HEK293 (cell line): ENCODE results near the gene AMACR.

Experiments used
- AEBP2 ChIP-seq: fragments of 450-650 bp; formaldehyde crosslinking; IDR thresholded peaks from 2 replicates; pipeline ENCODE4 v1.5.1; 2016; ENCODE audit warnings: missing biosample characterization, missing genetic modification characterization, borderline replicate concordance
- GLIS2 ChIP-seq: fragments of 450-650 bp; formaldehyde crosslinking; IDR thresholded peaks from 2 replicates; pipeline ENCODE4 v1.5.1; 2016; ENCODE audit warnings: missing biosample characterization, missing genetic modification characterization
- HOXA7 ChIP-seq: sonication (generic); formaldehyde crosslinking; IDR thresholded peaks from 2 replicates; pipeline ENCODE4 v1.8.1; 2022; ENCODE audit warnings: missing genetic modification reagents, borderline replicate concordance
- TCF7L2 ChIP-seq: IDR thresholded peaks from 2 replicates; pipeline ENCODE4 v1.6.1; 2011; ENCODE audit warnings: low read depth, mild to moderate bottlenecking, inconsistent platforms, low read length, moderate library complexity, borderline replicate concordance
- ZBTB21 ChIP-seq: fragments of 450-650 bp; formaldehyde crosslinking; IDR thresholded peaks from 2 replicates; pipeline ENCODE4 v1.5.1; 2017; ENCODE audit warnings: missing biosample characterization, missing genetic modification characterization
- ZEB2 ChIP-seq: fragments of 450-650 bp; formaldehyde crosslinking; IDR thresholded peaks from 2 replicates; pipeline ENCODE4 v1.5.1; 2016; ENCODE audit warnings: missing biosample characterization, missing genetic modification characterization
- ZFP41 ChIP-seq: fragments of 450-650 bp; formaldehyde crosslinking; IDR thresholded peaks from 2 replicates; pipeline ENCODE4 v1.5.1; 2016; ENCODE audit warnings: missing biosample characterization, missing genetic modification characterization, borderline replicate concordance
- ZNF114 ChIP-seq: fragments of 450-650 bp; formaldehyde crosslinking; IDR thresholded peaks from 2 replicates; pipeline ENCODE4 v1.5.0; 2017; ENCODE audit warnings: missing biosample characterization, missing genetic modification characterization
- ZNF133 ChIP-seq: fragments of 450-650 bp; formaldehyde crosslinking; IDR thresholded peaks from 2 replicates; pipeline ENCODE4 v1.5.1; 2016; ENCODE audit warnings: missing biosample characterization, missing genetic modification characterization
- ZNF138 ChIP-seq: fragments of 450-650 bp; formaldehyde crosslinking; IDR thresholded peaks from 2 replicates; pipeline ENCODE4 v1.5.1; 2016; ENCODE audit warnings: missing biosample characterization, missing genetic modification characterization, borderline replicate concordance
- ZNF146 ChIP-seq: fragments of 450-650 bp; formaldehyde crosslinking; IDR thresholded peaks from 2 replicates; pipeline ENCODE4 v1.5.1; 2016; ENCODE audit warnings: missing biosample characterization, missing genetic modification characterization
- ZNF169 ChIP-seq: fragments of 450-650 bp; formaldehyde crosslinking; IDR thresholded peaks from 2 replicates; pipeline ENCODE4 v1.5.1; 2016; ENCODE audit warnings: missing biosample characterization, missing genetic modification characterization
- ZNF18 ChIP-seq: fragments of 450-650 bp; formaldehyde crosslinking; IDR thresholded peaks from 2 replicates; pipeline ENCODE4 v1.5.1; 2016; ENCODE audit warnings: missing biosample characterization, missing genetic modification characterization
- ZNF239 ChIP-seq: fragments of 450-650 bp; formaldehyde crosslinking; IDR thresholded peaks from 2 replicates; pipeline ENCODE4 v1.5.1; 2016; ENCODE audit warnings: missing biosample characterization, missing genetic modification characterization
- ZNF280C ChIP-seq: fragments of 450-650 bp; formaldehyde crosslinking; IDR thresholded peaks from 2 replicates; pipeline ENCODE4 v1.5.1; 2016; ENCODE audit warnings: missing biosample characterization, missing genetic modification characterization
- ZNF324 ChIP-seq: fragments of 450-650 bp; formaldehyde crosslinking; IDR thresholded peaks from 2 replicates; pipeline ENCODE4 v1.5.1; 2016; ENCODE audit warnings: missing biosample characterization, missing genetic modification characterization
- ZNF473 ChIP-seq: fragments of 450-650 bp; formaldehyde crosslinking; IDR thresholded peaks from 2 replicates; pipeline ENCODE4 v1.5.1; 2017; ENCODE audit warnings: missing biosample characterization, missing genetic modification characterization
- ZNF518A ChIP-seq: fragments of 450-650 bp; formaldehyde crosslinking; conservative IDR thresholded peaks from 2 replicates; pipeline ENCODE4 v1.5.1; 2016; ENCODE audit warnings: low read depth, missing biosample characterization, missing genetic modification characterization
- ZNF521 ChIP-seq: fragments of 450-650 bp; formaldehyde crosslinking; IDR thresholded peaks from 2 replicates; pipeline ENCODE4 v1.5.1; 2017; ENCODE audit warnings: missing biosample characterization, mild to moderate bottlenecking, missing genetic modification characterization
- ZNF560 ChIP-seq: fragments of 450-650 bp; formaldehyde crosslinking; IDR thresholded peaks from 2 replicates; pipeline ENCODE4 v1.5.1; 2017; ENCODE audit warnings: missing biosample characterization, missing genetic modification characterization, borderline replicate concordance
- ZNF571 ChIP-seq: fragments of 450-650 bp; formaldehyde crosslinking; IDR thresholded peaks from 2 replicates; pipeline ENCODE4 v1.5.0; 2017; ENCODE audit warnings: missing biosample characterization, missing genetic modification characterization
- ZNF580 ChIP-seq: fragments of 450-650 bp; formaldehyde crosslinking; IDR thresholded peaks from 2 replicates; pipeline ENCODE4 v1.5.1; 2016; ENCODE audit warnings: missing biosample characterization, missing genetic modification characterization
- ZNF639 ChIP-seq: fragments of 450-650 bp; formaldehyde crosslinking; IDR thresholded peaks from 2 replicates; pipeline ENCODE4 v1.5.1; 2016; ENCODE audit warnings: missing biosample characterization, missing genetic modification characterization
- ZSCAN23 ChIP-seq: fragments of 450-650 bp; formaldehyde crosslinking; IDR thresholded peaks from 2 replicates; pipeline ENCODE4 v1.5.1; 2016; ENCODE audit warnings: missing biosample characterization, missing genetic modification characterization
- TF ChIP-seq, protein P1 (sequence below): fragments of 450-650 bp; formaldehyde crosslinking; IDR thresholded peaks from 2 replicates; pipeline ENCODE4 v1.5.1; 2016; ENCODE audit warnings: missing biosample characterization, missing genetic modification characterization, low read depth

AMACR gene

DNA sequence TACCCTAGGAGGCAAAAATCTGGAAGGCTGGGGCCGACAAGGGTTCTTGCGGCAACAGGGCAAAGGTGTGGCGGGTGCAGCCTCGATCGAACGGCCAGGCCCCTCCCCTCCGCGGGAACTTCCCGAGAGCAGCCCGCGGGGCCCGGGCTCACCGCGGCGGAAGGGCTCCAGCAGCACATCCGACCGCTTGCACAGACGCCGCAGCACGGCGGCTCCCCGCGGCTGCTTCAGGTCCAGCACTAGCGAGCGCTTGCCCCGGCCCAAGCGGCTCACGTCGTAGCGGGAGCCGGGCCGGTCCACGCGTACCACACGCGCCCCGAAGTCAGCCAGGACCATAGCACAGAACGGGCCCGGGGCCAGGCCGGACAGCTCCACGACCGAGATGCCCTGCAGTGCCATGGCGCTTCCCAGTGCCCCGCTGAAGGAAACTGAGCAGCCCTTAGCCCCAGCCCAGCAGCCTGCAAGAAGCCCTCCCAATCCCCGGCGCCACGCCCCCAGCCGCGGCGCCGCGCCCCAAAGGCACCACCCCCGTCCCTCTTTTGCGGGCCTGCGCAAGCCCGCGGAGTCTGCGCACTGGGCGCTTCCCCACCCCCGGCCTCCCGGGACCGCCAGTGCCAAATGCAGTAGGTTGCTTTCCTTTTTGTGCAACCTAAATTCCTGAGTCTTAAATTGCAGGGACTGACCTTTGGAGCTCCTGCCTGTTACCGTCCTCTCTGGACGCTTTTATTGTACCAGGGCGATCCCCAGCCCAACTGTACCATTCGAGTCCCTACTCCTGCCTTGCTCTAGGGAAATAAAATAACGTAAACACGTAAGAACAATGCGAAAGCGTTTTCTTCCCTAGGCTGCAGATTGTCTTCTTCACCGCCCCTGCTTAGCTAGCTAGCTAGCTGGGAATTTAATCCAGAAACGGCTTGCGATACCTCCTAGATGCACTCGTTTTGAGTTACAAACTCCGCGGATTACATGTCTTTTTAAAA, at the start of gene AMACR (continued):
- TF ChIP-seq ZNF280C (no peak), ZNF169 (tag by site-specific recombination) (no peak), ZNF138 (tag by site-specific recombination) (no peak), ZNF239 (tag by site-specific recombination) (peak; percentile 64; the same call in 1 of the 2 replicates), ZNF580 (tag by site-specific recombination) (0 out of 2 replicates have a peak, but pooled peaks have one; percentile 35), HOXA7 (CRISPR knock-in tag) (no peak), ZNF473 (tag by site-specific recombination) (no peak), ZEB2 (tag by site-specific recombination) (peak; percentile 86), ZFP41 (tag by site-specific recombination) (0 out of 2 replicates have a peak, but pooled peaks have one; percentile 47), ZNF146 (tag by site-specific recombination) (no peak), ZBTB21 (tag by site-specific recombination) (peak; percentile 8; the same call in 1 of the 2 replicates), ZNF324 (peak; percentile 69), ZNF133 (tag by site-specific recombination) (no peak), ZNF639 (tag by site-specific recombination) (no peak), ZNF114 (tag by site-specific recombination) (no peak), GLIS2 (tag by site-specific recombination) (peak; percentile 37; the same call in 1 of the 2 replicates), ZNF571 (tag by site-specific recombination) (no peak), ZNF518A (peak; percentile 22), AEBP2 (tag by site-specific recombination) (no peak), ZSCAN23 (tag by site-specific recombination) (no peak), ZNF18 (tag by site-specific recombination) (no peak), TCF7L2 (no peak), ZNF521 (no peak), ZNF560 (tag by site-specific recombination) (no peak)
- TF ChIP-seq, protein P1, sequence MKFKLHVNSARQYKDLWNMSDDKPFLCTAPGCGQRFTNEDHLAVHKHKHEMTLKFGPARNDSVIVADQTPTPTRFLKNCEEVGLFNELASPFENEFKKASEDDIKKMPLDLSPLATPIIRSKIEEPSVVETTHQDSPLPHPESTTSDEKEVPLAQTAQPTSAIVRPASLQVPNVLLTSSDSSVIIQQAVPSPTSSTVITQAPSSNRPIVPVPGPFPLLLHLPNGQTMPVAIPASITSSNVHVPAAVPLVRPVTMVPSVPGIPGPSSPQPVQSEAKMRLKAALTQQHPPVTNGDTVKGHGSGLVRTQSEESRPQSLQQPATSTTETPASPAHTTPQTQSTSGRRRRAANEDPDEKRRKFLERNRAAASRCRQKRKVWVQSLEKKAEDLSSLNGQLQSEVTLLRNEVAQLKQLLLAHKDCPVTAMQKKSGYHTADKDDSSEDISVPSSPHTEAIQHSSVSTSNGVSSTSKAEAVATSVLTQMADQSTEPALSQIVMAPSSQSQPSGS (tag by site-specific recombination): no peak
